Heart left ventricle (tissue), 13 donors: Measurements from ENCODE around the gene ASB6.

ENCODE experiments used
- POLR2A ChIP-seq, 2 donors: fragments of 450-650 bp; IDR thresholded peaks; one replicate each; pipeline ENCODE4 v1.6.1; 2017; ENCODE audit warnings: antibody characterized with exemption in 2 of 2, mild to moderate bottlenecking in 2 of 2, moderate library complexity in 2 of 2
- TF ChIP-seq, protein P1 (sequence below), 12 donors: fragments of 200-600 bp; sonication (generic) in 4 of 12; IDR thresholded peaks; one replicate each; pipeline versions ENCODE4 v1.5.0 to v1.8.0; 2018 to 2022; ENCODE audit warnings: antibody characterized with exemption in 12 of 12, mild to moderate bottlenecking in 5 of 12
- donor health status: ischemic (EF 13 %, LVEDD 7.1; RV severe dilation, severe dysfunction).
- donor health status: DM: no; HTN: yes; CAD: no.
- donor health status: DM: no; HTN: no; CAD: no.
- donor health status: ischemic (EF 25% LVEDD 6.9; RV normal size, moderate dysfunction).
- donor health status: ischemic (EF 25% LVEDD 5.7; RV mildly dilated, moderate dysfunction).
- donor health status: ischemic (EF 35%, LVEDD 5.7; RV mildly dilated, moderate dysfunction).
- donor health status: nonischemic (EF 11% LVEDD 7.7; RV severe dilation, severe dysfunction).
- donor health status: DM: yes; HTN: yes; CAD: no.
- donor health status: PGD.
- donor health status: ischemic (EF 29% LVEDD 5.4; RV normal size, mild dysfunction).
- donor health status: nonischemic (EF 23%, LVEDD 6.1; RV moderate dilation, normal function).

DNA sequence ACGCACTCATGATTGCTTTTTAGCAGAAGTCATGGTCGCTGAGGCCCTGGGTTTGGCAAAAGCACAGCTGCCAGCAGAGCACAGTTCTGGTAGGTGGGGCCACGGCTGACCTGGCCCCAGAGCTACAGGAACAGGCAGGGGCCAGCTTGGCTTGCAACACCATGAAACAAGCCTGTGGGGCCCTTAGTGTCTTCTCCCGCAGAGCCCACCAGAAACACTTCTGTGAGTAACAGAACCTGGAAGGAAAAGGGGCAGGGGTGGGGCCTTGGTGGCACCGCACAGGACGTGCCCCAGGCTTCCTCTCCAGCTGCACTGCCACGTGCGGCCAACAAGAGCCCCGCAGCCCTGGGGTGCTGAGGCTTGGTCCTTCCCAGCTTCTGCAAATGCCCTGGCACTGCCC lies 4.8 kb downstream of the ASB6 start:
- TF ChIP-seq, protein P1, sequence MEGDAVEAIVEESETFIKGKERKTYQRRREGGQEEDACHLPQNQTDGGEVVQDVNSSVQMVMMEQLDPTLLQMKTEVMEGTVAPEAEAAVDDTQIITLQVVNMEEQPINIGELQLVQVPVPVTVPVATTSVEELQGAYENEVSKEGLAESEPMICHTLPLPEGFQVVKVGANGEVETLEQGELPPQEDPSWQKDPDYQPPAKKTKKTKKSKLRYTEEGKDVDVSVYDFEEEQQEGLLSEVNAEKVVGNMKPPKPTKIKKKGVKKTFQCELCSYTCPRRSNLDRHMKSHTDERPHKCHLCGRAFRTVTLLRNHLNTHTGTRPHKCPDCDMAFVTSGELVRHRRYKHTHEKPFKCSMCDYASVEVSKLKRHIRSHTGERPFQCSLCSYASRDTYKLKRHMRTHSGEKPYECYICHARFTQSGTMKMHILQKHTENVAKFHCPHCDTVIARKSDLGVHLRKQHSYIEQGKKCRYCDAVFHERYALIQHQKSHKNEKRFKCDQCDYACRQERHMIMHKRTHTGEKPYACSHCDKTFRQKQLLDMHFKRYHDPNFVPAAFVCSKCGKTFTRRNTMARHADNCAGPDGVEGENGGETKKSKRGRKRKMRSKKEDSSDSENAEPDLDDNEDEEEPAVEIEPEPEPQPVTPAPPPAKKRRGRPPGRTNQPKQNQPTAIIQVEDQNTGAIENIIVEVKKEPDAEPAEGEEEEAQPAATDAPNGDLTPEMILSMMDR (IDR thresholded peaks at IDR 0.05): no peak
- TF ChIP-seq POLR2A (IDR thresholded peaks at IDR 0.05): no peak
